Liver (tissue), 9 donors: ENCODE results near the gene DZIP1L. TPM values are rescaled to one million over a fixed set of nuclear protein-coding genes. Genes with fewer than 3 reads are reported as not detected.

ENCODE experiments used
- DNase-seq: peaks from one replicate; pipeline ENCODE4 v3.0.0-alpha.2; 2017; ENCODE audit warnings: low spot score
- H3K27ac ChIP-seq, 2 donors: one replicate each; pipeline ENCODE4 v1.7.0; 2013; ENCODE audit warnings: inconsistent platforms in 2 of 2, low read length in 2 of 2, control low read depth in 1 of 2, low read depth in 1 of 2, mild to moderate bottlenecking in 1 of 2
- H3K27me3 ChIP-seq, 4 donors: one replicate each; pipeline versions ENCODE4 v1.6.1 to v1.7.0; 2013; ENCODE audit warnings: low read length in 3 of 4, inconsistent platforms in 1 of 4, mild to moderate bottlenecking in 1 of 4, moderate library complexity in 1 of 4; ENCODE audit not compliant: control insufficient read depth in 4 of 4, insufficient read depth in 4 of 4
- H3K36me3 ChIP-seq, 4 donors: one replicate each; pipeline versions ENCODE4 v1.6.1 to v1.7.0; 2013; ENCODE audit warnings: low read length in 3 of 4, mild to moderate bottlenecking in 3 of 4, low read depth in 1 of 4, moderate library complexity in 1 of 4; ENCODE audit not compliant: control insufficient read depth in 4 of 4, insufficient read depth in 3 of 4
- H3K4me1 ChIP-seq, 4 donors: one replicate each; pipeline versions ENCODE4 v1.6.1 to v1.7.0; 2013; ENCODE audit warnings: low read length in 3 of 4, mild to moderate bottlenecking in 3 of 4, moderate library complexity in 1 of 4; ENCODE audit not compliant: control insufficient read depth in 4 of 4, insufficient read depth in 4 of 4
- H3K4me3 ChIP-seq, 3 donors: one replicate each; pipeline versions ENCODE4 v1.6.1 to v1.7.0; 2013; ENCODE audit warnings: low read length in 3 of 3, control low read depth in 1 of 3, low read depth in 1 of 3, mild to moderate bottlenecking in 1 of 3
- H3K9ac ChIP-seq, 2 donors: one replicate each; pipeline ENCODE4 v1.7.0; 2013; ENCODE audit warnings: low read length in 2 of 2, mild to moderate bottlenecking in 2 of 2, moderate library complexity in 2 of 2, control low read depth in 1 of 2, low read depth in 1 of 2
- H3K9me3 ChIP-seq, 4 donors: one replicate each; pipeline versions ENCODE4 v1.6.1 to v1.7.0; 2013; ENCODE audit warnings: low read length in 3 of 4; ENCODE audit not compliant: control insufficient read depth in 4 of 4
- ATF3 ChIP-seq: IDR thresholded peaks from 2 replicates; pipeline ENCODE4 v1.6.1; 2016; ENCODE audit warnings: antibody characterized with exemption
- EGR1 ChIP-seq, 2 donors: IDR thresholded peaks; 2 replicates each; pipeline ENCODE4 v1.6.1; 2016 to 2018; ENCODE audit warnings: antibody characterized with exemption in 2 of 2, low read depth in 2 of 2
- FOXA1 ChIP-seq: IDR thresholded peaks from 2 replicates; pipeline ENCODE4 v1.6.1; 2016; ENCODE audit warnings: antibody characterized with exemption
- FOXA2 ChIP-seq: IDR thresholded peaks from 2 replicates; pipeline ENCODE4 v1.6.1; 2016; ENCODE audit warnings: antibody characterized with exemption
- GABPA ChIP-seq, 2 donors: IDR thresholded peaks in 1 of 2; conservative IDR thresholded peaks in 1 of 2; 2 replicates each; pipeline ENCODE4 v1.6.1; 2016; ENCODE audit warnings: antibody characterized with exemption in 2 of 2, mild to moderate bottlenecking in 1 of 2, moderate library complexity in 1 of 2
- HNF4A ChIP-seq, 2 donors: conservative IDR thresholded peaks; 2 replicates each; pipeline ENCODE4 v1.6.1; 2016; ENCODE audit warnings: antibody characterized with exemption in 2 of 2, mild to moderate bottlenecking in 2 of 2
- HNF4G ChIP-seq: IDR thresholded peaks from 2 replicates; pipeline ENCODE4 v1.6.1; 2016; ENCODE audit warnings: antibody characterized with exemption
- JUND ChIP-seq, 2 donors: IDR thresholded peaks; 2 replicates each; pipeline ENCODE4 v1.6.1; 2016; ENCODE audit warnings: antibody characterized with exemption in 2 of 2
- NR2F2 ChIP-seq: IDR thresholded peaks from 2 replicates; pipeline ENCODE4 v1.6.1; 2016; ENCODE audit warnings: antibody characterized with exemption
- RAD21 ChIP-seq, 2 donors: IDR thresholded peaks; 2 replicates each; pipeline ENCODE4 v1.6.1; 2016; ENCODE audit warnings: antibody characterized with exemption in 2 of 2, mild to moderate bottlenecking in 2 of 2
- RXRA ChIP-seq, 2 donors: IDR thresholded peaks; 2 replicates each; pipeline ENCODE4 v1.6.1; 2017 to 2018; ENCODE audit warnings: antibody characterized with exemption in 2 of 2, mild to moderate bottlenecking in 1 of 2
- SP1 ChIP-seq: IDR thresholded peaks from 2 replicates; pipeline ENCODE4 v1.6.1; 2018; ENCODE audit warnings: antibody characterized with exemption, mild to moderate bottlenecking
- TAF1 ChIP-seq: conservative IDR thresholded peaks from 2 replicates; pipeline ENCODE4 v1.6.1; 2016; ENCODE audit warnings: antibody characterized with exemption, mild to moderate bottlenecking
- YY1 ChIP-seq: IDR thresholded peaks from 2 replicates; pipeline ENCODE4 v1.6.1; 2016; ENCODE audit warnings: antibody characterized with exemption, mild to moderate bottlenecking
- ZBTB33 ChIP-seq: IDR thresholded peaks from 2 replicates; pipeline ENCODE4 v1.6.1; 2016; ENCODE audit warnings: antibody characterized with exemption
- WGBS: extraction: QIAGEN DNeasy Blood & Tissue Kit; methylation state at CpG from one replicate; pipeline ENCODE4 v1.1.7; 2013; 5-methylcytosine and 5-hydroxymethylcytosine counted together
- polyA plus RNA-seq, 2 donors: library from polyadenylated mRNA; stranded (reverse) in 1 of 2; unstranded in 1 of 2; fragments of 200-250 nt in 1 of 2; fragments of >200 nt in 1 of 2; fragmentation: Nextera tagmentation in 1 of 2; extraction: Ambion mirVana in 1 of 2; gene quantifications; one replicate each; pipeline versions ENCODE4 v1.2.1 to v1.2.3, GENCODE V29; 2013 to 2015
- total RNA-seq, 2 donors: library from RNA; depleted of rRNA; stranded (reverse); fragments of >200 nt; gene quantifications; one replicate each; pipeline ENCODE4 v1.2.3, GENCODE V29; 2014
- TF ChIP-seq, protein P1 (sequence below): fragments of 150-350 bp; IDR thresholded peaks from 2 replicates; pipeline ENCODE4 v1.5.1; 2017; ENCODE audit warnings: improper control_type of control experiment, low read depth, low read length; ENCODE audit not compliant: missing input control
- TF ChIP-seq, protein P2 (sequence below): IDR thresholded peaks from 2 replicates; pipeline ENCODE4 v1.6.1; 2016; ENCODE audit warnings: antibody characterized with exemption, mild to moderate bottlenecking
- TF ChIP-seq, protein P3 (sequence below): IDR thresholded peaks from 2 replicates; pipeline ENCODE4 v1.6.1; 2016; ENCODE audit warnings: antibody characterized with exemption
- donor health status: healthy.
- donor health status: healthy.
- donor health status: healthy.
- donor health status: healthy.
- donor health status: healthy.

The DZIP1L gene
- total and polyA plus RNA-seq, 4 donors, result 0.62 to 5.9 (median 1.3) TPM

DNA sequence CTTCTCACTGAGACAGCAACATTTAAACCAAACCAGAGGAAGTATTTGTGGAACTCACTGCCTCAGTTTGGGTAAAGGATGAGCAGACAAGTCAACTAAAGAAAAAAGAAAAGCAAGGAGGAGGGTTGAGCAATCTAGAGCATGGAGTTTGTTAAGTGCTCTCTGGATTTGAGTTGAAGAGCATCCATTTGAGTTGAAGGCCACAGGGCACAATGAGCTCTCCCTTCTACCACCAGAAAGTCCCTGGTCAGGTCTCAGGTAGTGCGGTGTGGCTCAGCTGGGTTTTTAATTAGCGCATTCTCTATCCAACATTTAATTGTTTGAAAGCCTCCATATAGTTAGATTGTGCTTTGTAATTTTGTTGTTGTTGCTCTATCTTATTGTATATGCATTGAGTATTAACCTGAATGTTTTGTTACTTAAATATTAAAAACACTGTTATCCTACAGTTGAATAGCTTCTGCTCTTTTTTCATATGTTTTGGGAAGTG is 82.2 kb downstream of the DZIP1L start:
- no peak overlapping the region for H3K9ac ChIP-seq
- no peak for DNase-seq
- no peak for TF ChIP-seq SP1
- no peak for TF ChIP-seq JUND (IDR thresholded peaks at IDR 0.05)
- TF ChIP-seq YY1, result no peak
- no peak overlapping the region for H3K4me3 ChIP-seq
- no peaks in the 10 kb centered on the region for H3K4me1 ChIP-seq
- WGBS, result over 99% methylated on average over 2 of the region's 2 CpGs
- no peaks in the 10 kb centered on the region for H3K27me3 ChIP-seq
- no peak overlapping the region for H3K27ac ChIP-seq
- H3K36me3 ChIP-seq, result no peaks in the 10 kb centered on the region
- no peaks in the 10 kb centered on the region for H3K9me3 ChIP-seq

DNA sequence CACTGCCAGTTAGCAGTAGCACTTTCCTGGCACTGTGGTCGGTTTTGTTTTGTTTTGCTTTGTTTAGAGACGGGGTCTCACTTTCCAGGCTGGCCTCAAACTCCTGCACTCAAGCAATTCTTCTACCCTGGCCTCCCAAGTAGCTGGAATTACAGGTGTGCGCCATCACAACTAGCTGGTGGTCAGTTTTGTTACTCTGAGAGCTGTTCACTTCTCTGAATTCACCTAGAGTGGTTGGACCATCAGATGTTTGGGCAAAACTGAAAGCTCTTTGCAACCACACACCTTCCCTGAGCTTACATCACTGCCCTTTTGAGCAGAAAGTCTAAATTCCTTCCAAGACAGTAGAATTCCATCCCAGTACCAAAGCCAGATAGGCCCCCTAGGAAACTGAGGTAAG is 82.8 kb downstream of the DZIP1L start:
- no peaks in the 10 kb centered on the region for H3K27me3 ChIP-seq
- H3K4me3 ChIP-seq, result no peak overlapping the region
- TF ChIP-seq NR2F2 (no peak), FOXA2 (no peak), ZBTB33 (no peak), HNF4A (conservative IDR thresholded peaks at IDR 0.05) (no peak), EGR1 (IDR thresholded peaks at IDR 0.05; ENCODE audit: low read depth in 2 of 2) (no peak), JUND (IDR thresholded peaks at IDR 0.05) (no peak), FOXA1 (no peak), ATF3 (no peak), HNF4G (no peak), SP1 (no peak)
- H3K9ac ChIP-seq, result no peak overlapping the region
- no peaks in the 10 kb centered on the region for H3K9me3 ChIP-seq
- no peaks in the 10 kb centered on the region for H3K36me3 ChIP-seq
- no peak for DNase-seq
- no peaks in the 10 kb centered on the region for H3K4me1 ChIP-seq
- 86% methylated on average over 3 of the region's 3 CpGs for WGBS
- no peak overlapping the region for H3K27ac ChIP-seq

GRCh38 chr3:138031536-138031935 is 83.9 kb downstream of the DZIP1L start:
- DNase-seq, result no peak
- no peaks in the 10 kb centered on the region for H3K36me3 ChIP-seq
- no peak overlapping the region for H3K9ac ChIP-seq
- H3K4me3 ChIP-seq, result no peak overlapping the region
- H3K4me1 ChIP-seq, result no peaks in the 10 kb centered on the region
- WGBS, result 82% methylated on average over 3 of the region's 3 CpGs
- no peaks in the 10 kb centered on the region for H3K27me3 ChIP-seq
- no peak overlapping the region for H3K27ac ChIP-seq
- H3K9me3 ChIP-seq, result no peaks in the 10 kb centered on the region
- no peak for TF ChIP-seq FOXA1
- no peak for TF ChIP-seq HNF4G
- no peak for TF ChIP-seq YY1
- TF ChIP-seq RAD21 (IDR thresholded peaks at IDR 0.05), result no peak
- TF ChIP-seq JUND (IDR thresholded peaks at IDR 0.05), result no peak
- TF ChIP-seq TAF1, result no peak
- TF ChIP-seq NR2F2, result no peak
- TF ChIP-seq, protein P1, sequence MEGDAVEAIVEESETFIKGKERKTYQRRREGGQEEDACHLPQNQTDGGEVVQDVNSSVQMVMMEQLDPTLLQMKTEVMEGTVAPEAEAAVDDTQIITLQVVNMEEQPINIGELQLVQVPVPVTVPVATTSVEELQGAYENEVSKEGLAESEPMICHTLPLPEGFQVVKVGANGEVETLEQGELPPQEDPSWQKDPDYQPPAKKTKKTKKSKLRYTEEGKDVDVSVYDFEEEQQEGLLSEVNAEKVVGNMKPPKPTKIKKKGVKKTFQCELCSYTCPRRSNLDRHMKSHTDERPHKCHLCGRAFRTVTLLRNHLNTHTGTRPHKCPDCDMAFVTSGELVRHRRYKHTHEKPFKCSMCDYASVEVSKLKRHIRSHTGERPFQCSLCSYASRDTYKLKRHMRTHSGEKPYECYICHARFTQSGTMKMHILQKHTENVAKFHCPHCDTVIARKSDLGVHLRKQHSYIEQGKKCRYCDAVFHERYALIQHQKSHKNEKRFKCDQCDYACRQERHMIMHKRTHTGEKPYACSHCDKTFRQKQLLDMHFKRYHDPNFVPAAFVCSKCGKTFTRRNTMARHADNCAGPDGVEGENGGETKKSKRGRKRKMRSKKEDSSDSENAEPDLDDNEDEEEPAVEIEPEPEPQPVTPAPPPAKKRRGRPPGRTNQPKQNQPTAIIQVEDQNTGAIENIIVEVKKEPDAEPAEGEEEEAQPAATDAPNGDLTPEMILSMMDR, result no peak
- TF ChIP-seq GABPA (IDR thresholded peaks at IDR 0.05 in 1 of 2, conservative IDR thresholded peaks at IDR 0.05 in 1 of 2), result no peak
- TF ChIP-seq, protein P2, sequence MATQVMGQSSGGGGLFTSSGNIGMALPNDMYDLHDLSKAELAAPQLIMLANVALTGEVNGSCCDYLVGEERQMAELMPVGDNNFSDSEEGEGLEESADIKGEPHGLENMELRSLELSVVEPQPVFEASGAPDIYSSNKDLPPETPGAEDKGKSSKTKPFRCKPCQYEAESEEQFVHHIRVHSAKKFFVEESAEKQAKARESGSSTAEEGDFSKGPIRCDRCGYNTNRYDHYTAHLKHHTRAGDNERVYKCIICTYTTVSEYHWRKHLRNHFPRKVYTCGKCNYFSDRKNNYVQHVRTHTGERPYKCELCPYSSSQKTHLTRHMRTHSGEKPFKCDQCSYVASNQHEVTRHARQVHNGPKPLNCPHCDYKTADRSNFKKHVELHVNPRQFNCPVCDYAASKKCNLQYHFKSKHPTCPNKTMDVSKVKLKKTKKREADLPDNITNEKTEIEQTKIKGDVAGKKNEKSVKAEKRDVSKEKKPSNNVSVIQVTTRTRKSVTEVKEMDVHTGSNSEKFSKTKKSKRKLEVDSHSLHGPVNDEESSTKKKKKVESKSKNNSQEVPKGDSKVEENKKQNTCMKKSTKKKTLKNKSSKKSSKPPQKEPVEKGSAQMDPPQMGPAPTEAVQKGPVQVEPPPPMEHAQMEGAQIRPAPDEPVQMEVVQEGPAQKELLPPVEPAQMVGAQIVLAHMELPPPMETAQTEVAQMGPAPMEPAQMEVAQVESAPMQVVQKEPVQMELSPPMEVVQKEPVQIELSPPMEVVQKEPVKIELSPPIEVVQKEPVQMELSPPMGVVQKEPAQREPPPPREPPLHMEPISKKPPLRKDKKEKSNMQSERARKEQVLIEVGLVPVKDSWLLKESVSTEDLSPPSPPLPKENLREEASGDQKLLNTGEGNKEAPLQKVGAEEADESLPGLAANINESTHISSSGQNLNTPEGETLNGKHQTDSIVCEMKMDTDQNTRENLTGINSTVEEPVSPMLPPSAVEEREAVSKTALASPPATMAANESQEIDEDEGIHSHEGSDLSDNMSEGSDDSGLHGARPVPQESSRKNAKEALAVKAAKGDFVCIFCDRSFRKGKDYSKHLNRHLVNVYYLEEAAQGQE, result no peak
- TF ChIP-seq ATF3, result no peak
- no peak for TF ChIP-seq EGR1 (IDR thresholded peaks at IDR 0.05; ENCODE audit: low read depth in 2 of 2)
- no peak for TF ChIP-seq ZBTB33
- no peak for TF ChIP-seq SP1
- TF ChIP-seq RXRA (IDR thresholded peaks at IDR 0.05), result no peak
- TF ChIP-seq, protein P3, sequence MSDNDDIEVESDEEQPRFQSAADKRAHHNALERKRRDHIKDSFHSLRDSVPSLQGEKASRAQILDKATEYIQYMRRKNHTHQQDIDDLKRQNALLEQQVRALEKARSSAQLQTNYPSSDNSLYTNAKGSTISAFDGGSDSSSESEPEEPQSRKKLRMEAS, result no peak
- no peak for TF ChIP-seq HNF4A (conservative IDR thresholded peaks at IDR 0.05)
